GM18870 (cell line): ENCODE measurements around the gene CDK11B.
"Not testable (repeated sequence)": the region's sequence is repeated elsewhere in the genome, so short reads cannot be mapped to it uniquely, and the experiment has no call there.

Source experiments
- ATAC-seq: cut with Tn5 transposase; IDR thresholded peaks from one replicate; pipeline ENCODE4 v1.9.1; 2021; ENCODE audit warnings: moderate library complexity; ENCODE audit not compliant: unreplicated experiment

Gene CDK11B

DNA sequence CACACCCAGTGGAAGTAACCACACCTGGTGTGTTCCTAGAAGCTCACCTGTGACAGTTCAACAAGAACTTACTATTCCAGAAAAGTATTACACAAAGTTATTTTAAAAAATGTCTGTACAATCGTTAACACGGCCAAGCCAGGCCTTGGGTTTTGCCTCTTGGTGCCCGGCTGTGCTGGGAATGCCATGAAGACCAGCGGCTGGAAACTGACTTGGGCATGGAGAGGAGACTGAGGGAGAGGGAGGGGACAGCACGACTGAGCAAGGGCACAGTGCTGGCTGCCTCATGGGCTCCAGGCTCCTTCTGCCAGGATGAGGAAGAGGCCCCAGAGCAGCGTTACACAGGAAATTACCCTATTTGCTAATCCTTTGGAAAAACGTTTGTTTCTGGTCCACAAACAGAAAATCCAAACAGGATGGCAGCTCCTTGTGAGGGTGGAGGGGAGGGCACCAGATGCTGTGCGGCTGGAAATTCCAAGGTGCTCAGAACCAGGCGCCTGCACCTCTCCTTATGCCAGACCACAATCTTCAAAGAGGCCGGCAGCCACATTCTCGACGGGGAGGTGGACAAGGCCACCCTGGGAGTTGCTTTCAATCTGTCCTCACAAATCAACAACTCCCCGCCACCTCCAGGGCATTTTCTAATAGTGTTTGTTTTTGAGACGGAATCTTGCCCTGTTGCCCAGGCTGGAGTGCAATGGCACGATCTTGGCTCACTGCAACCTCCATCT, 4.2 kb upstream of the CDK11B start:
- not testable (repeated sequence) for ATAC-seq

DNA sequence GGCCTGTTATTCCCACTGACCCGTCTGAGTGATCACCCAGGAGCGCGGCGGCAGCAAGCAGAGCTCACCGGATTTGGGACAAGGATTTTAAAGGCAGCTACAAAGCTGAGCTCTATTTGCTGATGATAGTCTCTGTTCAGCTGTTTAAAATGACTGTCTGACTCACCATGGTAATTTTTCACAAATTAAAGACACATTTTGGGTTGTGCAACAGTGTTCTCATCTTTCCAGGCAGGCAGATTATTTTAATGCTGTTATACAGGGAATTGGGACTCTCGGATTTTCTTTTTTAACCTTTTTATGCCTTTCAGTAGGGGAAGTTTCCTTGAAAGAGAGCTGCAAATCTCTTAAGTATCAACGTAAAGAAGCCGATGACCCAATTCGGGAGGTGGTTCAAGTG, 3.6 kb upstream of the CDK11B start:
- ATAC-seq: not testable (repeated sequence)

DNA sequence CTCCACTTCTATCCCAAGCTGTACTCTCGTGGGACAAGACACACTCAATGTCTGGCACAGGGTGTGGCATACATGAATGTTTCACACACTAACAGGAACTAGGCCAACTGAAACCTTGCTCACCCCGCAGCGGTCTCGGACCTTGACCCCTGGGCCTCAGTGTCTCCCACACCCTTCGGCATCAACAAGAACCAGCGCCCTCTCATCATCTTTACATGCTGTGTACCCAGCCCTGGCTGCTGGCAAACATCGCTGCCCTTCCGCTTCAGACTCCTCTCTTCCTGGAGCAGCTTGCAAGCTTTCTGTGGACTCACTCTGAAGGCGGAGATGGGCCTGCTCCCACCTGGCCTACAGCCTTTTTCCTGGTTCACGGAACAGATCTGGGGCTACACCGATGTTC, 10.5 kb downstream of the CDK11B start:
- not testable (repeated sequence) for ATAC-seq

DNA sequence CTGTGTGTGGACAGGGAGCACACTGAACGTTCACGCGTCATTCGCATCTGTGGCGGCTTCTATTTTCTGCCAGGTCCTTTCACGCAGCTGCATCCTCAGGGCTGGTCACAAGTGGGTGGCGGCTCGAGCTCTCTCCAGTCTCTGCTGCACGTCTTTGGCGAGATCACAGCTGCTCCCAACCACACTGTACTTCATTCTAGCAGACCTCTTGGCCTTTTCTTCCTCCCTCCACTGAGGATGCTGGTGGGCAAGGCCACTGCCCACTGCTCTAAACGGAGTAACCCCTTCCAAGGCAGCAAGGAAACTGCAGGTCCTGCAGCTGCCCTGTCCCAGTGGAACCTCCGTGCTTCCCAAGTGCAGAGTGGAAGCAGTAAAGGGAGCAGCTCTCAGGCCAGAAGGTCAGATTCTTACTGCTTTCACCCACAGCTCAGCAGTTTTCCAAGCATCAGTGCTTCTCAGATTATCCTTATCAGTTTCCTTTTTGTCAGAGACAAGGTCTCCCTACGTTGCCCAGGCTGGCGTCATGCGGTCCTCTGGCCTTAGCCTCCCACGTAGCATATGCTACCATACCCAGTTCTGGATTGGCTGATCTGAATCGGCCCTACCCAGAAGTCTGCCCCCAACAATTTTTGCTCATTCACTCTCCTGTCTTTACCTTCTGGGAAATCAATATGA, 11.1 kb downstream of the CDK11B start:
- ATAC-seq: not testable (repeated sequence)

DNA sequence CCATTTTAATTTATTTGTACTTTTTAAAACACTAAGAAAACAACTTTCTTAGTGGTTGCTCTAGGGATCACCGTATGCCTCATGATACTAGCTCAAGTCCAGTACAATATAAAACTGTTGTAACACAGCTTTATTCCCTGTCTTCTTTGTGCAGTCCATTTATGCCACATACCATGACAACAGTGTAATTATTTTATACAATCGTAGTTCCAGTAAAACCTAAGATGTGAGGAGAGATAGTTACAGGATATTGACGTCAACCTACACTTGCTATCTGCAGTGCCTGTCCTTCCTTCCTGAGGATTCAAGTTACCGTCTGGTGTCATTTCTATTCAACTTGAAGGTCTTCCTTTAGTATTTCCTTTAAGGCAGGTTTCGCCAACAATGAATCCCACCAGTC, 12.5 kb downstream of the CDK11B start:
- ATAC-seq: not testable (repeated sequence)

DNA sequence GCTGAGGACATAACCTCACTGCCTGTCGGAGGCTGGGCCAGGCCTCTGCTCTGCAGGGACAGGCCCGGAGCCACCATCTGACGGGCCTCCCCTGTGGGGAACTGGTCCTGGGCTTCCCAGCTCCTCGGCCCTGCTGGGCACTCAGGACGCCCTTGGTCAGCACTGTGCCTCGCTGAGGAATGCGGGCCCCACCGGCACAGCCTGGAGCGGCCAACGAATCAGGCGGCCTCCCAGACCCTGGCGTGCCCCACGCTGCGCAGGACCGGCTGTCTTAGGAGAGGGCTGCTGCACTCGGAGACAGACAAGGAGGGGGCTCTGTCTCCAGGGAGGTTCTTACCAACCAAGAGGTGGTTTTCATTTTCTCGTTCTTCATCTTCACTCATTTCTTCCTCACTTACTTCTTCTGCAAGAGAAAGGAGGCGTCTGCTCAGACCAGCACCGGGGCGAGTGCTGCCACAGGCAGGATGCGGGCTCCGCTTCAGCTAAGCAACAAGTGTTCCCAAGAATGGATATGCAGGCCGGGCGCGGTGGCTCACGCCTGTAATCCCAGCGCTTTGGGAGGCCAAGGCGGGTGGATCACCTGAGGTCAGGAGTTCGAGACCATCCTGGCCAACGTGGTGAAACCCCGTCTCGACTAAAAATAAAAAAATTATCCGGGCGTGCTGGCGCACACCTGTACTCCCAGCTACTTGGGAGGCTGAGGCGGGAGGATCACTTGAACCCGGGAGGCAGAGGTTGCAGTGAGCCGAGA, 17.9 kb downstream of the CDK11B start:
- ATAC-seq: not testable (repeated sequence)

DNA sequence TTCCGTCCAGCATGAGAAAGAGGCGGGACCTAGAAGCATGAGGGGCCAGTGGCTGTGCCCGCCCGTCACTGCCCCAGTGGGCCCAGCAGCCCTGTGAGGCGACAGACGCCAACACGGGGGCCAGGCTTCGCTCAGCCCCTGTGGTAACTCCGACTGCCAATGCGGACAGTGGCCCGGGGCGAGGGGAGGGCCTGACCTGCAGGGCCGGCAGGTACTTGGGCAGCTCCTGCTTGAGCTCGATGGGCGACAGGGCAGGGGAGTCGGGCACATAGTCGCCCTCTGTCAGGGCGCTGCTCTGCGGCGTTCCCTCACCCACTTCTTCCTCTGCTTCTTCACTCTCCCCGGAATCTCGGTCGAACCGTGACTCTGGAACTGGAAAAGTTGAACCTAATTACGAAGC, 18.7 kb downstream of the CDK11B start:
- ATAC-seq: not testable (repeated sequence)

DNA sequence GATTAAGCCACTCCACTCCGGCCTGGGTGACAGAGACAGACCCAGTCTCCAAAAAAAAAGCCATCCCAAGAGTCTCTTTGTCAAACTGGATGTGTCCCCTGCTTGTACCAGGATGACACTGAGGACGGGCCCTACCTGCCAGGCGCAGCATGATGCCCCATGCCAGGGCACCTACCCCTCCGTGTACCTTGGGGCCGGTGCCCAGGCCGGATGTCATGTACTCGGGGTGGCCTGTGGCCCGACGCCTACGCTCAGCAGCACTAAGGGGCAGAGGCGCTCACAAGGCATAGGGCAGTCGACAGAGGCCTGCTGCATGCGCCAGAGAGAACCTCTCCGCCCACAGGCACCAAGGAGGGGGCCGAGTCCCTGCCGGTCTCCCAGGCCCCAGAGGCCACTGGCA, 19.4 kb downstream of the CDK11B start:
- not testable (repeated sequence) for ATAC-seq

DNA sequence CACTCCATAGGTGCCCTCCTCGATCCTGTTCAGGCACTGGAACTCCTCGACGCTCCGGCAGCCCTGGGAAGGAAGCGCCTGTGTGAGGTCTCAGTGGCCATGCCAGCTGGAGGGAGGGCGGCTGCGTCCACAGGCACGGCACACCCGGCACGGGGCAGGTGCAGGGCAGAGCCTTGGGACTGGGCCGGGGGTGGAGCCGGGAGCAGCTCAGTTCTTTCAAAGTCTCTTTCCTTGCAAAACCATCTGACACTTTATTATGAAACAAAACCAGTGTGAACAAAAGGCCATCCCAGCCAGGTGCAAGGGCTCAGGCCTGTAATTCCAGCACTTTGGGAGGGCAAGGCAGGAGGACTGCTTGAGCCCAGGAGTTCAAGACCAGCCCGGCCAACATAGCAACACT, 20.3 kb downstream of the CDK11B start:
- ATAC-seq: not testable (repeated sequence)

DNA sequence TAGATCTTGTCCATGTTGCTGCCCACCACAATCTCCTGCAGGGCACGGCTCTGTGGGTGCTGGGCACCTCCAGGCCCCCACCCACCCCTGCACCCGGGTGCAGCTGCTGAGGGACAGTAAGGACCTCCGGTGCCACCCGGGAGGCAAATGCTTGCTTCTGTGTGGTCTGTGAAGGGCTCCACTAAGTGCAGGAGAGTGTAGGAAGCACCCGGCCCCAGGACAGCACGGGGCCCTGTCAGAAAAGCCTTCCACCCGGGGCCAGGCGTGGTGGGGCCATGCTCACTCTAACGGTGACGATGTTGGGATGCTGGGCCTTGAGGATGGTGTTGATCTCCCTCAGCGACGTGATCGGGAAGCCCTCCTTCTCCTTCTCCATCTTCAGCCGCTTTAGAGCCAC, 21.3 kb downstream of the CDK11B start:
- not testable (repeated sequence) for ATAC-seq

DNA sequence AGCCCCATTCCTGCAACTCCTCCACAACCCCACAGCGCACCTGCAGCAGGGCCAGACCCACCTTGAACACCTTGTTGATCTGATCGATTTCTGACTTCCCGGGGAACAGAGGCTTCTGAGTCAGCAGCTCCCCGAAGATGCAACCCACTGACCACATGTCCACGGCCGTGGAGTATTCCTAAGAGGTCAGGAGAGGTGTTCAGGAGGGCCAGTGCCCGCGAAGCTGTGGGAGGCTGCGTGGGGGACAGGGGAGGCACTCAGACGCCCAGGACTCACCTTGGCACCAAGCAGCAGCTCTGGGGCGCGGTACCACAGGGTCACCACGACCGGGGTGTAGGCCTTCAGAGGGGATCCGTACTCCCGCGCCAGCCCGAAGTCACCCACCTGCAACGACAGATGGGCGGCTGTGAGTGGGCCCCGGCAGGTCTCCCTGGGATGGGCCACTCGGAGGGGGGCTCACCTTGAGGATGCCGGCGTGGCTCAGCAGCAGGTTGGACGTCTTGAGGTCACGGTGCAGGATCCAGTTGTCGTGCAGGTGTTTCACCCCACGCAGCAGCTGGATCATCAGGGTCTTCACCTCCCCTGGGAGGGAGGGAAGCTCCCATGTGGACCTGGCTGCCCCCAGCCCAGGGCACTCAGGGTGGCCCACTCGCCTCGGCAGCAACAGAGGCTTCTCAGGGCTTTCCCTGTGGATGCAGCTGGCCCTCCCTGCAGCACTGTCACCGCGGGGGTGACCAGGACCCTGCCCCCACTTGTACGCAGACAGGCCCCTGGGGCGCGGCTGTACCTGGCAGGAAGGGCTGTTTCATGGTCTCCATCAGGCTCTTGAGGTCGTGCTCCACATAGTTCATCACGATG, 22.0 kb downstream of the CDK11B start:
- not testable (repeated sequence) for ATAC-seq

DNA sequence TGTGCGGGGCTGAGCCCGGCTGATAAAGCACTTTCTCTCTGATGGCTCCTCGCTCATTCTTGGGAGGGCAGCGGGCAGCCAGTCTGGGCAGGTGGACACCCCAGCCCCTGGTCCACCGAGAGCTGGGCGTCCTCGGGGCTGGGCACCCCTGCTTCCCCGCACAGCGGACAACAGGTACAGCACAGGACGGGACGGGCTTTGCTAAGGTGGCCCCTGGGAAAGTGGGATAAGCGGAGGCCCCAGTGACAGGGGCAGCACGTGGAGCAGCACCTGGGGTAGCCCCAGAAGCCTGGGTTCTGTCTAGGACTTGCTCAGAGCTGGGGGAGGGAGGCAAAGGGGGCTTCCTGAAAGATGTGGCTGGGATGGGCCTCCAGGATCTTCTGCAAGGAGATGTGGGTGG, 24.2 kb downstream of the CDK11B start:
- not testable (repeated sequence) for ATAC-seq

DNA sequence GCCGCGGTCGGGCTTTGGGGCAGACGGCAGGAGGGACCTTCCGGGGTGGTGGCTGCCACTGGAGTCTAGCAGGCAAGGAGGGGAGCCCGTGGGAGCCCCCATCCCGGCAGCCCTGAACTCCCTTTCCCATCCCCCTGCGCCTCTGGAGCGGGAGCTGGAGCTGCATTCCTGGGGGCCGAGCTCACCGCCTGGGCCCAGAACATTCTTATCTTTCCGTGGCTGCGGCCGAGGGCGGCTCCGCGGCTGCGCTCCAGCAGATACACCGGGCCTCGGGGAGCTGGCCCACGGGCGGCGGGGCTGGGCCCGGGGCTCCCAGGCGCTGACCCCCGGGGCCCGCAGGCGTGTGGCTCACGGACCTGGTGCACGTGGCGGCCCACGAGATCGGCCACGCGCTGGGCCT, 25.4 kb downstream of the CDK11B start:
- ATAC-seq: not testable (repeated sequence)

DNA sequence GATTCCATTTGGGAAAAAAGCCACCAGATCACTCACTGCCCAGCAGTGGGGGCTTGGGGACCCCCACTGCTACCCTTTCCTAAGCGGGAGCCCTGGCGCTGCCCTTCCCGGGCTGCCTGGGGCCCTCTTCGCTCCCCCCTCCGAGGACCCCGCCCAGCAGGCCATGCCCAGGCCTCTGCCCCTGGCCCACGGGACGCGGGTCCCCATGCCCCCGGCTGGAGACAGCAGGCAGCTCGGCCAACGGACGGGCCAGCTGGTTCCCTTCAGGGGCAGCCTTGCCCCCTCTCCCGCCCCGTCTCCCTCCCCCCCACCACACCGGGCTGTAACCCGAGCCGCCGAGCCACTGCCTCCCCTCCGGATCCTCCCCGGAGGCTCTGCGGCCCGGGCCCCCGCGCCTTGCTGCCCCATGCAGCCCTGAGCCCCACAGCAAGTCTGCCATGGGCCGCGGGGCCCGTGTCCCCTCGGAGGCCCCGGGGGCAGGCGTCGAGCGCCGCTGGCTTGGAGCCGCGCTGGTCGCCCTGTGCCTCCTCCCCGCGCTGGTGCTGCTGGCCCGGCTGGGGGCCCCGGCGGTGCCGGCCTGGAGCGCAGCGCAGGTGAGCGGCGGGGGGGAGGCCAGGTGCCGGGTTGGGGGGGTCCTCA, 26.9 kb downstream of the CDK11B start, which contains the start of gene MMP23B:
Gene MMP23B (plus strand): TSS at position 392 of the 639 bp plus-strand sequence. CDS start 46 bp downstream, at position 438.
- no peak for ATAC-seq

DNA sequence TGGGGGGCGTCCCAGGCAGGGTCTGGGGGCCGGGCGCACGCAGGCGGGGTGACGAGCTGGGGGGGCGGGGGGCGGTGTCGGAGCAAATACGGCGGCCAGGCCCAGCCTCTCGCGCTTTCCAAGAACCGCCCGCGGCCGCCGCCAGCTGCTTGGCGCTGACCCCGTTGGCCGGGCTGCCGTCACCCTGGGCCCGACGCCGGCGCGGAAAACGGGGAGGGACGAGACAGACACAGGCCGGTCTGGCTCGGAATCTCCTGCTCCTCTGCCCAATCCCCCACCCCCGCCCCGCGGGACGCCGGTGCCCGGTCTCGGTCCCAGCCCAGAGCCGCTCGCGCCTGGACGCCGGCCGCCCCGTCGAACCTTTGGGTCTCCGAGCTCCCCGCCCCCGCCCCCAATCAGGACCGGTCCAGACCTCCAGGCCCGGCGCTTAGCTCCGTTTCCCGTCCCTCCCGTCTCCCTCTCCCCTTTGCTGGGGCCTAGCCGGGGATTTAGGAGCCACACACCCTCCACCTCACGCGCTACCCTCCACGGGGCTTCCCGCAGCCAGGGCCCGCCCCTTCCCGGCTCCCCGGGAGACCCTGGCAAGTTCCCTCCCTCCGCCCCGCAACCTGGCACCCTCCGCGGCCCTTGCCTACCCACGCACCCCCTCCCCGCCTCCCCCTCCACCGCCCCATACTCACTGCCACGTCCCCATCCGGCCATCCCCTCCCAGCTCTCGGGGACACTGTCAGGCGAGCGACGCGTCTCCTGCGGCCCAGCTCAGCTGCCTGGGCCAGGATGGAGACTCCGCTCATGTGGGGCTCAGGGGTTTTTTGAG, 27.6 kb downstream of the CDK11B start:
- ATAC-seq: no peak

DNA sequence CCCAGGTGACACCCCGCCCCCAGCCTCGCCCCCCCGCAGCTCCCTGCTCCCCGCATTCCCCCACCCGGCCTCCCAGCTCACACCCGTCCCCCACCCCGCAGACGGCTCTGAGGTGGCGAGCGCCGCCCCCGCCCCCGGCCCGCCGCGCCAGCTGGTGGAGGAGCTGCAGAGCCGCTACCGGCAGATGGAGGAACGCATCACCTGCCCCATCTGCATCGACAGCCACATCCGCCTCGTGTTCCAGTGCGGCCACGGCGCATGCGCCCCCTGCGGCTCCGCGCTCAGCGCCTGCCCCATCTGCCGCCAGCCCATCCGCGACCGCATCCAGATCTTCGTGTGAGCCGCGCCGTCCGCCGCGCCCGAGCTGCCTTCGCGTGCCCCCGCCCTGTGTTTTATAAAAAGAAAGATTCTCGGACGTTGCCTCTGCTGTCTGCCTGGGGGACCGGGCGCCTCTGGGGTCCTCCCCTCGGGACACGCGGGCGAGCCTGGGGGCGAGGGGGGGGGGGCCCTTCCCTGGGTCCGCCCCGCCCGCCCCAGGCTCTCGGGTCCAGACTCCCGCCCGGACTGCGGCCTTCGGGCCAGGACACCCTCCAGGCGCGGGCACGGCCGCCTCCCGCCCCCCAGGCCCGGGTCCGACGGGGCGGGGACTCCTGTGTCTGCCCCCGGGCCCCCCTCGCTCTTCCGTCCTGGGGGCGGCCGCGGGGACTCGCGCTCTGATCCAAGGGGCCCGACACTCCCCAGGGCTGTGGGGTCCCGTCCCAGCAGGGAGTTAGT, 28.4 kb downstream of the CDK11B start:
- no peak for ATAC-seq

DNA sequence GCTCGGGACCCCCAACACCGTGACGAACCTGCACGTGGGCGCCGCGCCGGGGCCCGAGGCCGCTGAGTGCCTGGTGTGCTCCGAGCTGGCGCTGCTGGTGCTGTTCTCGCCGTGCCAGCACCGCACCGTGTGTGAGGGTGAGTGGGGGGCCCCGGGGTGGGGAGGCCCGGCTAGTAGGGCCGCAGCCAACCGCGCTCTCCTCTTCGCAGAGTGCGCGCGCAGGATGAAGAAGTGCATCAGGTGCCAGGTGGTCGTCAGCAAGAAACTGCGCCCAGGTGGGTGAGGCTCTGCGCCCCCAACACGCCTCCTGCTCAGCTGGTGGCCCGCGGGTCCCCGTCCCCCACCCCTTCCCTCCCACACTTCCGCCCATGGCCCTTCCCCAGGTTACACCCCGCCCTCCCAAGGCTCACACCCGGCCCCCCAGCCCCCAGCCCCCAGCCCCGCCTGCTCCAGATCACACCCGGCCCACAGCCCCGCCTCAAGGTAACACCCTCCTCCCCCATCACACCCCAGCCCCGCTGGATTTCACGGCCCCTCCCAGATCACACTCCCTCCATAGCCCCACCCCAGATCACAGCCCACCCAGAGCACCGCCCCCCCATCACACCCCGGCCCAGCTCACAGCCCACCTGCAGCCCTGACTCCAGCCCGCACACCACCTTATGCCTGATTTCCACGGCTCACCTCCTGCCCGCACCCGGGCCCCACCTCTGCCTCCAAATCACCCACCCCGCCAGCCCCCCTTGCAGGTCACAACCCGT, 29.2 kb downstream of the CDK11B start:
- no peak for ATAC-seq
